H1 (cell line): Measurements from ENCODE around the gene STYK1. TPM values are rescaled to one million over a fixed set of nuclear protein-coding genes. Genes with fewer than 3 reads are reported as not detected.

ENCODE experiments used
- CTCF ChIA-PET: fragments of 300-600 bp; sonication (Branson Sonifier 250); formaldehyde crosslinking; loops from one replicate; lab custom pipeline; 2021; ENCODE audit not compliant: partially characterized antibody; lab: Charles Lee
- POLR2A ChIA-PET: fragments of 300-600 bp; sonication (Branson Sonifier 250); formaldehyde crosslinking; loops from one replicate; lab custom pipeline; 2021; ENCODE audit warnings: inconsistent platforms; ENCODE audit not compliant: partially characterized antibody; lab: Charles Lee
- DNase-seq, 2 experiments: peaks; one replicate each; pipeline versions ENCODE4 v3.0.0 to v3.0.0-alpha.2; 2010 to 2022; ENCODE audit warnings: low spot score in 2 of 2, low read depth in 1 of 2, mixed read lengths in 1 of 2
- FAIRE-seq: peaks from 2 replicates; lab custom pipeline; 2011; peaks lifted over from hg19 to GRCh38; lab: Jason Lieb, UNC
- H2AFZ ChIP-seq: 2 replicates; pipeline ENCODE4 v1.8.1; 2012; ENCODE audit warnings: low read length, inconsistent platforms
- H2AK5ac ChIP-seq: 2 replicates; pipeline ENCODE4 v1.6.1; 2013; ENCODE audit warnings: low read depth, low read length
- H2BK120ac ChIP-seq: replicated peaks from 2 replicates; pipeline ENCODE3; 2013; ENCODE audit warnings: low read depth, low read length, inconsistent platforms
- H2BK12ac ChIP-seq: 2 replicates; pipeline ENCODE4 v1.6.1; 2013; ENCODE audit warnings: low read depth, low read length
- H2BK15ac ChIP-seq: 2 replicates; pipeline ENCODE4 v1.6.1; 2013; ENCODE audit warnings: low read length
- H2BK20ac ChIP-seq: 2 replicates; pipeline ENCODE4 v1.6.1; 2013; ENCODE audit warnings: low read length
- H2BK5ac ChIP-seq: 2 replicates; pipeline ENCODE4 v1.6.1; 2013; ENCODE audit warnings: low read depth, low read length
- H3K14ac ChIP-seq: 2 replicates; pipeline ENCODE4 v1.6.1; 2013; ENCODE audit warnings: inconsistent platforms; ENCODE audit not compliant: insufficient read length
- H3K18ac ChIP-seq: 2 replicates; pipeline ENCODE4 v1.6.1; 2013; ENCODE audit warnings: low read length; ENCODE audit errors: extremely low read depth
- H3K23ac ChIP-seq: 2 replicates; pipeline ENCODE4 v1.6.1; 2013; ENCODE audit warnings: inconsistent platforms; ENCODE audit not compliant: insufficient read length
- H3K23me2 ChIP-seq: 2 replicates; pipeline ENCODE4 v1.6.1; 2013; ENCODE audit warnings: low read depth, low read length
- H3K27ac ChIP-seq: 2 replicates; pipeline ENCODE4 v1.6.1; 2011; ENCODE audit warnings: low read depth, low read length, inconsistent platforms
- H3K27me3 ChIP-seq, 4 experiments: replicated peaks in 1 of 4; 1 replicate in 1 of 4; 2 replicates in 3 of 4; pipeline versions ENCODE4 v1.6.1 to v1.8.1; 2011 to 2013; ENCODE audit warnings: low read length in 3 of 4, mild to moderate bottlenecking in 3 of 4, inconsistent platforms in 2 of 4, mixed read lengths in 2 of 4, moderate library complexity in 1 of 4; ENCODE audit not compliant: control insufficient read depth in 3 of 4, insufficient read depth in 3 of 4; ENCODE audit errors: extremely low read depth in 1 of 4
- H3K36me3 ChIP-seq, 4 experiments: 2 replicates each; pipeline versions ENCODE4 v1.6.1 to v1.8.1; 2011 to 2013; ENCODE audit warnings: mild to moderate bottlenecking in 4 of 4, low read length in 3 of 4, moderate library complexity in 2 of 4, control low read depth in 1 of 4, inconsistent platforms in 1 of 4; ENCODE audit not compliant: insufficient read depth in 4 of 4, control insufficient read depth in 2 of 4
- H3K4ac ChIP-seq: replicated peaks from 2 replicates; pipeline ENCODE3; 2013; ENCODE audit warnings: low read length, low read depth, mixed read lengths, inconsistent platforms; ENCODE audit not compliant: insufficient read length
- H3K4me1 ChIP-seq, 4 experiments: replicated peaks in 1 of 4; 1 replicate in 1 of 4; 2 replicates in 3 of 4; pipeline versions ENCODE4 v1.6.1 to v1.8.1; 2011 to 2013; ENCODE audit warnings: low read length in 3 of 4, inconsistent platforms in 2 of 4, mixed read lengths in 1 of 4; ENCODE audit not compliant: insufficient read depth in 4 of 4, control insufficient read depth in 3 of 4
- H3K4me2 ChIP-seq, 2 experiments: 2 replicates each; pipeline versions ENCODE4 v1.6.1 to v1.8.1; 2011 to 2013; ENCODE audit warnings: low read depth in 2 of 2, low read length in 2 of 2, control low read depth in 1 of 2, inconsistent platforms in 1 of 2, mild to moderate bottlenecking in 1 of 2; ENCODE audit not compliant: insufficient read depth in 1 of 2
- H3K4me3 ChIP-seq, 4 experiments: fragments of 200-600, 300-600 bp in 1 of 4; sonication (generic), shearing (Covaris generic), sonication (Bioruptor Twin) in 1 of 4; 2 replicates each; pipeline versions ENCODE4 v1.5.1 to v1.8.1; 2011 to 2016; ENCODE audit warnings: low read length in 4 of 4, low read depth in 3 of 4, control low read depth in 2 of 4, inconsistent platforms in 2 of 4, mild to moderate bottlenecking in 2 of 4, mixed read lengths in 1 of 4, moderate library complexity in 1 of 4; ENCODE audit not compliant: insufficient read depth in 2 of 4; ENCODE audit errors: extremely low read depth in 1 of 4
- H3K56ac ChIP-seq: replicated peaks from 2 replicates; pipeline ENCODE3; 2013; ENCODE audit warnings: low read depth, mild to moderate bottlenecking, mixed read lengths, low read length, inconsistent platforms; ENCODE audit not compliant: insufficient read length
- H3K79me1 ChIP-seq: 2 replicates; pipeline ENCODE4 v1.6.1; 2013; ENCODE audit warnings: low read depth, low read length, control low read depth
- H3K79me2 ChIP-seq, 2 experiments: 2 replicates each; pipeline versions ENCODE4 v1.6.1 to v1.8.1; 2012 to 2013; ENCODE audit warnings: low read length in 2 of 2, mild to moderate bottlenecking in 2 of 2, inconsistent platforms in 1 of 2; ENCODE audit not compliant: insufficient read depth in 2 of 2, control insufficient read depth in 1 of 2
- H3K9ac ChIP-seq, 4 experiments: replicated peaks in 1 of 4; 1 replicate in 1 of 4; 2 replicates in 3 of 4; pipeline versions ENCODE4 v1.6.1 to v1.8.1; 2011 to 2013; ENCODE audit warnings: low read depth in 3 of 4, low read length in 3 of 4, control low read depth in 2 of 4, mild to moderate bottlenecking in 2 of 4, moderate library complexity in 2 of 4, inconsistent platforms in 1 of 4; ENCODE audit errors: extremely low read depth in 1 of 4
- H3K9me3 ChIP-seq, 2 experiments: 2 replicates each; pipeline versions ENCODE4 v1.6.1 to v1.8.1; 2012 to 2013; ENCODE audit warnings: mild to moderate bottlenecking in 2 of 2, moderate library complexity in 2 of 2, control low read depth in 1 of 2, inconsistent platforms in 1 of 2, low read depth in 1 of 2, low read length in 1 of 2, mixed read lengths in 1 of 2; ENCODE audit not compliant: insufficient read depth in 2 of 2
- H4K20me1 ChIP-seq, 2 experiments: replicated peaks in 1 of 2; 2 replicates each; pipeline versions ENCODE3 to v1.8.1; 2011 to 2013; ENCODE audit warnings: inconsistent platforms in 2 of 2, low read length in 2 of 2, mild to moderate bottlenecking in 1 of 2; ENCODE audit not compliant: insufficient read depth in 2 of 2, control insufficient read depth in 1 of 2
- H4K5ac ChIP-seq: 2 replicates; pipeline ENCODE4 v1.6.1; 2013; ENCODE audit warnings: low read length, low read depth, mixed read lengths, inconsistent platforms; ENCODE audit not compliant: insufficient read length
- H4K8ac ChIP-seq: 2 replicates; pipeline ENCODE4 v1.8.0; 2013; ENCODE audit warnings: mild to moderate bottlenecking, moderate library complexity, low read length, inconsistent platforms; ENCODE audit not compliant: insufficient read depth; ENCODE audit errors: extremely low read depth
- H4K91ac ChIP-seq: replicated peaks from 2 replicates; pipeline ENCODE3; 2013; ENCODE audit warnings: low read length, mixed read lengths, inconsistent platforms; ENCODE audit not compliant: insufficient read length
- KDM1A ChIP-seq: fragments of 200-600, 300-600 bp; sonication (generic); IDR thresholded peaks from 2 replicates; pipeline ENCODE4 v1.7.1; 2016; ENCODE audit warnings: mild to moderate bottlenecking, low read length, borderline replicate concordance
- ZNF274 ChIP-seq: IDR thresholded peaks from 2 replicates; pipeline ENCODE4 v1.7.0; 2012; ENCODE audit warnings: low read length, borderline replicate concordance; ENCODE audit errors: extremely low read depth
- whole genome bisulfite sequencing, 2 experiments: shearing (Covaris generic) in 1 of 2; methylation state at CpG; one replicate each; pipeline versions ENCODE4 v1.1.6 to v1.1.7; 2013 to 2015; ENCODE audit warnings: low lambda C conversion rate in 2 of 2, mixed read lengths in 2 of 2, inconsistent platforms in 1 of 2, low coverage in 1 of 2, missing lambda C conversion rate in 1 of 2; ENCODE audit not compliant: insufficient replicate concordance in 2 of 2, insufficient coverage in 1 of 2, insufficient read length in 1 of 2; ENCODE audit errors: extremely low coverage in 1 of 2, missing lambda C conversion rate in 1 of 2; 5-methylcytosine and 5-hydroxymethylcytosine counted together
- polyA plus RNA-seq, 7 experiments: library from polyadenylated mRNA; depleted of rRNA in 3 of 7; stranded (reverse) in 5 of 7; unstranded in 2 of 7; fragments of >200 nt in 5 of 7; fragments of 200-250 nt in 2 of 7; gene quantifications; 1 replicate in 5 of 7; 2 replicates in 1 of 7; 4 replicates in 1 of 7; pipeline versions ENCODE4 v1.2.1 to v1.2.3, GENCODE V29; 2011 to 2013; ENCODE audit warnings: missing spikeins in 2 of 7, mixed read lengths in 2 of 7
- total RNA-seq: library from RNA; stranded (reverse); fragmentation: NEBNext Ultra II Directional; extraction: Animal tissue kit (Norgen Biotek cat#: 25700); gene quantifications from 2 replicates; pipeline ENCODE4 v1.2.1, GENCODE V29; 2021
- TF ChIP-seq, protein P1 (sequence below): IDR thresholded peaks from 2 replicates; pipeline ENCODE4 v1.6.1; 2011; ENCODE audit warnings: low read depth, mild to moderate bottlenecking, low read length; ENCODE audit not compliant: insufficient read depth
- TF ChIP-seq, protein P2 (sequence below): IDR thresholded peaks from 2 replicates; pipeline ENCODE4 v1.6.1; 2012; ENCODE audit warnings: inconsistent platforms

The STYK1 gene
- total and polyA plus RNA-seq, 2 of the 8 experiments (the other 6 are each of a cell fraction or from before 2014, with no cell fraction given) = 0.38 to 1.1 TPM

- no peak for FAIRE-seq
These were observed 31.8 kb upstream of the STYK1 start for GRCh38 chr12:10705655-10706054.

More at GRCh38 chr12:10705655-10706054, 31.8 kb upstream of the STYK1 start:
- Histone ChIP-seq H4K91ac (no peak overlapping the region), H3K27ac (no peak overlapping the region), H2AFZ (no peak overlapping the region), H3K18ac (no peak overlapping the region), H3K36me3 (peaks cover 38 to 90% (median 65%) of the 10 kb centered on the region in 4 experiments), H4K5ac (no peak overlapping the region), H3K4me2 (no peak overlapping the region), H2BK5ac (no peak overlapping the region), H3K4me3 (no peak overlapping the region), H3K4ac (no peak overlapping the region), H3K4me1 (no peaks in the 10 kb centered on the region), H3K27me3 (no peaks in the 10 kb centered on the region), H2BK12ac (no peak overlapping the region), H3K14ac (no peak overlapping the region), H4K20me1 (peaks cover 7 to 8% of the 10 kb centered on the region in 2 experiments), H3K9ac (no peak overlapping the region), H3K23ac (no peak overlapping the region), H2BK15ac (no peak overlapping the region), H2BK120ac (no peak overlapping the region), H2AK5ac (no peak overlapping the region), H3K79me2 (peaks cover 0 to 33% of the 10 kb centered on the region in 2 experiments; a peak in 2 of 4 replicates), H3K56ac (no peak overlapping the region), H3K79me1 (no peaks in the 10 kb centered on the region), H3K23me2 (no peaks in the 10 kb centered on the region), H4K8ac (no peak overlapping the region), H2BK20ac (no peak overlapping the region), H3K9me3 (no peaks in the 10 kb centered on the region)
- no peak for DNase-seq
- WGBS, 2 experiments = 48% methylated on average over 2 of the region's 2 CpGs; no CpG with 5 or more reads in 1 of the 2 experiments
- TF ChIP-seq, protein P1, sequence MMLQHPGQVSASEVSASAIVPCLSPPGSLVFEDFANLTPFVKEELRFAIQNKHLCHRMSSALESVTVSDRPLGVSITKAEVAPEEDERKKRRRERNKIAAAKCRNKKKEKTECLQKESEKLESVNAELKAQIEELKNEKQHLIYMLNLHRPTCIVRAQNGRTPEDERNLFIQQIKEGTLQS = no peak
- no peak for TF ChIP-seq ZNF274
- TF ChIP-seq, protein P2, sequence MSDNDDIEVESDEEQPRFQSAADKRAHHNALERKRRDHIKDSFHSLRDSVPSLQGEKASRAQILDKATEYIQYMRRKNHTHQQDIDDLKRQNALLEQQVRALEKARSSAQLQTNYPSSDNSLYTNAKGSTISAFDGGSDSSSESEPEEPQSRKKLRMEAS = no peak
- TF ChIP-seq KDM1A = no peak
- ChIA-PET CTCF (no interaction called here), POLR2A (interaction anchor here (0.8 to 1.3 kb wide), 3 partner anchors 9 to 14 kb away, joined by 3 read pairs; no protein-coding TSS in a partner anchor)
